SK-N-SH treated with all-trans-retinoic acid at 6 μM for 48 hours (cell line): ENCODE data around the gene ARPC2.

Source experiments
- ATAC-seq: fragments of 200-7000 bp; cut with Tn5 transposase; 3 replicates; pipeline ENCODE4 v1.9.1; 2020; ENCODE audit warnings: mild to moderate bottlenecking, moderate library complexity
- ARNTL ChIP-seq: fragments of 450-650 bp; formaldehyde crosslinking; IDR thresholded peaks from 2 replicates; pipeline ENCODE4 v1.5.0; 2020; ENCODE audit warnings: low read depth, mild to moderate bottlenecking, moderate library complexity, borderline replicate concordance
- BACH2 ChIP-seq: fragments of 250-450 bp; sonication (Bioruptor Pico); IDR thresholded peaks from 2 replicates; pipeline ENCODE4 v1.9.0; 2021; ENCODE audit warnings: mild to moderate bottlenecking, borderline replicate concordance
- CREB5 ChIP-seq: fragments of 250-450 bp; sonication (Bioruptor Pico); IDR thresholded peaks from 2 replicates; pipeline ENCODE4 v1.5.1; 2020; ENCODE audit warnings: low read depth, mild to moderate bottlenecking, moderate library complexity
- CSDC2 ChIP-seq: fragments of 250-450 bp; sonication (Bioruptor Pico); IDR thresholded peaks from 2 replicates; pipeline ENCODE4 v1.5.0; 2020; ENCODE audit warnings: mild to moderate bottlenecking, moderate library complexity
- CSRNP3 ChIP-seq: fragments of 250-450 bp; sonication (Bioruptor Pico); IDR thresholded peaks from 2 replicates; pipeline ENCODE4 v1.5.1; 2021; ENCODE audit warnings: mild to moderate bottlenecking, moderate library complexity
- ESRRG ChIP-seq: fragments of 250-450 bp; sonication (Bioruptor Pico); IDR thresholded peaks from 2 replicates; pipeline ENCODE4 v1.6.1; 2021; ENCODE audit warnings: mild to moderate bottlenecking
- GLIS3 ChIP-seq: fragments of 250-450 bp; sonication (Bioruptor Pico); IDR thresholded peaks from 2 replicates; pipeline ENCODE4 v1.5.0; 2020; ENCODE audit warnings: mild to moderate bottlenecking, moderate library complexity
- ISL1 ChIP-seq: fragments of 250-450 bp; sonication (Bioruptor Pico); IDR thresholded peaks from 2 replicates; pipeline ENCODE4 v2.1.2; 2022; ENCODE audit warnings: mild to moderate bottlenecking, moderate library complexity
- OSR1 ChIP-seq: fragments of 250-450 bp; sonication (Bioruptor Pico); IDR thresholded peaks from 2 replicates; pipeline ENCODE4 v1.8.0; 2022; ENCODE audit warnings: moderate library complexity, mild to moderate bottlenecking, inconsistent platforms
- PATZ1 ChIP-seq: fragments of 250-450 bp; sonication (Bioruptor Pico); IDR thresholded peaks from 2 replicates; pipeline ENCODE4 v1.8.0; 2020; ENCODE audit warnings: mild to moderate bottlenecking, moderate library complexity, borderline replicate concordance
- POU6F1 ChIP-seq: fragments of 250-450 bp; sonication (Bioruptor Pico); IDR thresholded peaks from 2 replicates; pipeline ENCODE4 v1.8.0; 2021; ENCODE audit warnings: low read depth, mild to moderate bottlenecking, moderate library complexity, borderline replicate concordance
- PPARA ChIP-seq: fragments of 250-450 bp; sonication (Bioruptor Pico); IDR thresholded peaks from 2 replicates; pipeline ENCODE4 v1.5.0; 2020; ENCODE audit warnings: mild to moderate bottlenecking, borderline replicate concordance
- RARB ChIP-seq: fragments of 250-450 bp; sonication (Bioruptor Pico); IDR thresholded peaks from 2 replicates; pipeline ENCODE4 v1.8.0; 2021; ENCODE audit warnings: mild to moderate bottlenecking, moderate library complexity
- SNAI2 ChIP-seq: fragments of 250-450 bp; sonication (Bioruptor Pico); IDR thresholded peaks from 2 replicates; pipeline ENCODE4 v1.5.0; 2020; ENCODE audit warnings: mild to moderate bottlenecking, moderate library complexity
- TCF4 ChIP-seq: fragments of 250-450 bp; sonication (Bioruptor Pico); IDR thresholded peaks from 2 replicates; pipeline ENCODE4 v1.8.0; 2021; ENCODE audit warnings: mild to moderate bottlenecking, moderate library complexity, borderline replicate concordance
- TOX ChIP-seq: fragments of 250-450 bp; sonication (Bioruptor Pico); IDR thresholded peaks from 2 replicates; pipeline ENCODE4 v1.8.0; 2021; ENCODE audit warnings: mild to moderate bottlenecking, moderate library complexity, borderline replicate concordance
- TSHZ2 ChIP-seq: fragments of 250-450 bp; sonication (Bioruptor Pico); IDR thresholded peaks from 2 replicates; pipeline ENCODE4 v1.5.0; 2020; ENCODE audit warnings: mild to moderate bottlenecking, moderate library complexity
- ZC3H10 ChIP-seq: fragments of 250-450 bp; sonication (Bioruptor Pico); IDR thresholded peaks from 2 replicates; pipeline ENCODE4 v1.5.1; 2021; ENCODE audit warnings: mild to moderate bottlenecking, moderate library complexity
- ZFP3 ChIP-seq: fragments of 250-450 bp; sonication (Bioruptor Pico); IDR thresholded peaks from 2 replicates; pipeline ENCODE4 v1.5.0; 2020; ENCODE audit warnings: mild to moderate bottlenecking, moderate library complexity
- ZFP30 ChIP-seq: fragments of 450-650 bp; formaldehyde crosslinking; IDR thresholded peaks from 2 replicates; pipeline ENCODE4 v1.5.0; 2022; ENCODE audit warnings: mild to moderate bottlenecking, moderate library complexity
- ZNF565 ChIP-seq: fragments of 450-650 bp; formaldehyde crosslinking; conservative IDR thresholded peaks from 2 replicates; pipeline ENCODE4 v1.5.0; 2020; ENCODE audit warnings: low read depth, mild to moderate bottlenecking, moderate library complexity
- ZNF70 ChIP-seq: fragments of 450-650 bp; formaldehyde crosslinking; IDR thresholded peaks from 2 replicates; pipeline ENCODE4 v1.5.0; 2020; ENCODE audit warnings: mild to moderate bottlenecking, moderate library complexity
- ZNF8 ChIP-seq: fragments of 450-650 bp; formaldehyde crosslinking; IDR thresholded peaks from 2 replicates; pipeline ENCODE4 v1.5.0; 2020; ENCODE audit warnings: mild to moderate bottlenecking, moderate library complexity

ARPC2 gene

GRCh38 chr2:218216674-218217359 lies at the start of gene ARPC2:
ARPC2 (plus strand) TSS chr2:218217189; CDS start chr2:218217471, 282 bp downstream.
- TF ChIP-seq TCF4 (CRISPR knock-in tag) (no peak), ZNF8 (CRISPR knock-in tag) (0 out of 2 replicates have a peak, but pooled peaks have one; percentile 21), ZNF565 (no peak), ARNTL (CRISPR knock-in tag) (no peak), OSR1 (CRISPR knock-in tag) (no peak), PPARA (CRISPR knock-in tag) (no peak), TSHZ2 (CRISPR knock-in tag) (no peak; the same call in 1 of the 2 replicates), ZC3H10 (CRISPR knock-in tag) (no peak), RARB (CRISPR knock-in tag) (no peak), CSDC2 (CRISPR knock-in tag) (0 out of 2 replicates have a peak, but pooled peaks have one; percentile 68), PATZ1 (CRISPR knock-in tag) (no peak), ZFP3 (peak; percentile 80; the same call in 1 of the 2 replicates), ZNF70 (CRISPR knock-in tag) (no peak), ZFP30 (CRISPR knock-in tag) (no peak), BACH2 (no peak), CREB5 (no peak), POU6F1 (no peak), TOX (CRISPR knock-in tag) (no peak), ISL1 (CRISPR knock-in tag) (no peak), SNAI2 (CRISPR knock-in tag) (no peak), ESRRG (CRISPR knock-in tag) (no peak), CSRNP3 (CRISPR knock-in tag) (no peak), GLIS3 (no peak)
- TF ChIP-seq, all 23 proteins: peak for 3
- peak; percentile 91 for ATAC-seq

GRCh38 chr2:218168016-218168415 lies 49.0 kb upstream of the ARPC2 start:
- ATAC-seq, result no peak
- no peak for TF ChIP-seq CSDC2 (CRISPR knock-in tag)
- TF ChIP-seq ZNF565, result no peak
- TF ChIP-seq ZC3H10 (CRISPR knock-in tag), result no peak
- TF ChIP-seq BACH2, result no peak
- TF ChIP-seq ZNF8 (CRISPR knock-in tag), result no peak
- TF ChIP-seq ZFP30 (CRISPR knock-in tag), result no peak
- no peak for TF ChIP-seq PATZ1 (CRISPR knock-in tag)
- no peak for TF ChIP-seq TOX (CRISPR knock-in tag)
- TF ChIP-seq CREB5, result no peak
- TF ChIP-seq PPARA (CRISPR knock-in tag), result no peak
- TF ChIP-seq GLIS3, result no peak
- TF ChIP-seq, all 23 proteins: peak for 0
